Measurements from ENCODE around the gene SS18L1.

Gene SS18L1

DNA sequence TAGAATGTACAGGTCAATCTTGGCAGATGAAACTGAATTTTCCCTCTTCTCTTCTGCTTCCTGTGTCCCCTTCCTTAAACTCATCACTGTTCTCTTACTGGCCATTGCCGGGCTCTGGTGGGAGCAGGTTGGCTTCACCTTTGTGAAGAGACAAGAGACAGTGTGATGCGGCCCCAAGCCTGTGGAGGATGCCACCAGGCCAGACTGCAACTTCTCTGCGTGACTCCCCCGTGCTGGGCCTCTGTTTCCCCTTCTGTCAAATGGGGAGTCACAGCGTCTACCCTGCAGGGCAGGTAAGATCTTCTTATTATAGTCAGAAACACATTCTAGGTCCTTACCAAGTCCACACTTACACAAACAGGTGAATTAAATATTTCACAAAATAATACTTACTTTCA is 23.2 kb upstream of the SS18L1 start:
- DNase-seq, result no peak

DNA sequence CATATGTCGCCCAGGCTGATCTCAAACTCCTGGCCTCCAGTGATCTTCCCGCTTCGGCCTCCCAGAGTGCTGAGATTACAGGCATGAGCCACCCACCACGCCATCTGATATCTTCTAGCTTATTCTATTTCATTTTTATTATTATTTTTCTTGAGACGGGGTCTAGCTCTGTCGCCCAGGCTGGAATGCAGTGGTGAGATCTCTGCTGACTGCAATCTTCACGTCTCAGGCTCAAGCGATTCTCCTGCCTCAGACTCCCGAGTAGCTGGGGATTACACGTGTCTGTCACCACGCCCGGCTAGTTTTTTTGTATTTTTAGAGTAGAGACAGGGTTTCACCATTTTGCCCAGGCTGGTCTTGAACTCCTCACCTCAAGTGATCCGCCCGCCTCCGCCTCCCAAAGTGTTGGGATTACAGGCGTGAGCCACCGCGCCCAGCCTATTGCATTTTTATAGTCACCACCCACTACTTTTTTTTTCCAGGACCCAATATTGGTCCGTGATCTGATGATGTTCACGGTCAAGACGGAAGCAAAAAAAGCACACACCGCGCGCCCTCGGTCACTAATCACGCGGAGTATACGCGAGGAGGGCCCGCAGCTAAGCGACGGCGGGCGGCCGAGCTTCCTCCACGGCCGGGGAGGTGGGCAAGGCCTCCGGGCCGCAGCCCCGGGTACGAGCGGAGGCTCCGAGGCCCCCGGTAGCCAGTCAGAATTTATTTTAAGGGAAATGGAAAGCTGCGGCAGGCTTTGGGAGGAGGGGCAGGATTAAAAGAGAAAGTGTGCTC is 22.4 kb upstream of the SS18L1 start:
- DNase-seq, result peak; percentile 80

DNA sequence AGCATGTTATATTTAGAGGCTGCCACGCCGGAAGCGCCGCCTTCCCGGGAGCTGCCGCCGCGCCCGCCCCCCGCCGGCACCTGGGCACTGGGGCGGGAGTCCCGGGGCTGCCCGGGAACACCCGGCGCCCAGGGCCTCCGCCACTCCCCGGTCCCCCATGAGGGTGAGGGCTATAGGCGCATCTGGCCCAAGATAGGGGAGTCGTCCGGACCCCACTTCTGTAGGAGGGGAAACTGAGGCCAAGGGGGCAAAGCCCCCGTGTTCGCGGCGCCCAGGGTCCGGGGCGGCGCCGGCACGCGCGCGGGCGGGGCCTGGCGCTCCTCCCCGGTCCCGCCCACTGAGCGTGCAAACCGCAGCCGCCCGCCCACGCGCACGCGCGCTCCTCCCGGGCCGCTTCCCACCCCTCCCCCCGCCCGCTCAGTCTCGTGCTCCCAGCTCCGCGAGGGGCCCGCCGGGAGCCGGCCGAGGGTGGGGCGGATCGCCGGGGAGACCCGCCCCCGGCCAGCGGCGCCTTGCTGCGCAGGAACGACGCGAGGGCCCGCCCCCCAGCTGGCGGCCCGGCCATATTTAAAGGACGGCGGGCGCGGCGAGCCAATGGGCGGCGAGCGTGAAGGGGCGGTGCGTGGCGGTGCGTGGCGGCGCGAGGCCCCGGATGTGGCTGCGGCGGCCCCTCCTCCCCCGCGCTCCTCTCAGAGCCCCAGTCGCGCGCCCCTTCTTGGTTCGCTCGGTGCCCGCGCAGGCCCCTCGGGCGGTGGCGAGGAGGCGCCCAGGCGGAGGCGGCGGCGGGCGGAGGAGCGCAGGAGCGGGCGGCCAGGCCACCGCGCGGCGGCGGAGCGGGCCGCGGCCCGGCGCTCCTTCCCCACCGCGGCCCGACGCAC is 21.6 kb upstream of the SS18L1 start, which contains the start of gene LSM14B:
Gene LSM14B, plus strand, starts transcription at position 700 of the 878 bp plus-strand sequence. CDS start 192 bp downstream, outside the sequence.
- peak; percentile 98 for DNase-seq

DNA sequence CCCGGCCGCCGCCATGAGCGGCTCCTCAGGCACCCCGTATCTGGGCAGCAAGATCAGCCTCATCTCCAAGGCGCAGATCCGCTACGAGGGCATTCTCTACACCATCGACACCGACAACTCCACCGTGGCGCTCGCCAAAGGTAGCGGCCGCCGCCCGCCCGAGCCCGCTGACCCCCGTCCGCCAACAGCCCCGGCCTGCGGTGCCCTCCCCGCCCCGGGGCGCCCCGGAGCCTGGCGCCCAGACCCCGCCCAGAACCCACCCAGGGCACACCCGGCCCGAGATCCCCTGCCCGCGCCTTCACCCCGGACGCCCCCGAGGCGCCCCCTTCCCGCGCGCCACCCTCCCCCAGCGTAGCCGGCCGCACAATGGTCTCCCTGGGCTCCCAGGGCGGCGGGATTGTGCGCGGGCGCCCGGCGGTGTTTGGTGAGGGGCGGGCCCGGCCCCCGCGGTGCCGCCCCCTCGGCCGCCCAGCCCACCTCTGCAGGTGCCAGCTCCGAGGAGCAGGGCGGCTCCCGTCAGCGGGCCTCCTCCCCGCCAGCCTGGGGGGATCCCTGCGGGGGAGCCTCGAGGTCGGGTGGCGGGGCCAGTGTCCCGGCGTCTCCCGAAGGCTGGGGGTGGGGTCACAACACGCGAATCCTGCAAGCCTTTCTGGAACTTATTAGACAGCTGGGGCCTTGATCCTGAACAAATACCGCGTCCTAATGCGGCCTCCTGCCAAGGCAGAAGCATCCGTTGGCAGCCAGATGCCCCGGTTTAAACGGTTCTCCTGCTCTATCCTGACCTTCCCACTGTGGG is 20.7 kb upstream of the SS18L1 start:
- no peak for DNase-seq

DNA sequence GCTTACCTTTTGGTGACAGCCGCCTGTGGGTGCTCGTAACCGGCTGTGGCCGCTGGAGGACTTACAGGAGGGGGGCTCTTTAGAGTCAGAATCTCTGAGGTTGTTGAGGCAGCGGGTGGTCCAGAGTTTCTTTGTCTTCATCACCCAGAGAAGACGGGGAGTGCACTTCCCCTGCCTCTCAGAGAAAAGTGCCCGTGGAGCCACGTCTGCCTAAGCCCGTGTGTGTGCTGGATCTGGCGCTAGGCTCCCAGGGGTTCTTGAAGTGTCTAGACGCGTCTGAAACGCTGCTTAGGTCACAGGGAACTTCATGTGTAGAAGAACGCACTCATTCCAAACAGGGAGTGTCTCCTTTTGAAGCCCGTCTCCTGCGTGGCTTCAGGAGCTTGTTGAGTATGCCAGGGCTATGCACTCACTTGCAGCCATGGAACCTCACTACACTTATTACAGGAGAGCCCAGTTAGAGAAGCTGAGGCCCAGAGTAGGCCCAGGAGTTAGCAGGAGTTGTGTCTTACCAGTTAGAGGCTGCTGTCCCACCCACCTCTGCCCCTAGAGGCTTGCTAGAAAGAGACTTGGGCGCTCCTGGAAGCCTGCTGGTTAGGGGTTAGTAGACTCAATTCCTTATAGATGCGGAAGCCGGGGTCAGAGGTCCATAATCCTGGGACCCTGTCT is 20.0 kb upstream of the SS18L1 start:
- DNase-seq, result peak; percentile 7

DNA sequence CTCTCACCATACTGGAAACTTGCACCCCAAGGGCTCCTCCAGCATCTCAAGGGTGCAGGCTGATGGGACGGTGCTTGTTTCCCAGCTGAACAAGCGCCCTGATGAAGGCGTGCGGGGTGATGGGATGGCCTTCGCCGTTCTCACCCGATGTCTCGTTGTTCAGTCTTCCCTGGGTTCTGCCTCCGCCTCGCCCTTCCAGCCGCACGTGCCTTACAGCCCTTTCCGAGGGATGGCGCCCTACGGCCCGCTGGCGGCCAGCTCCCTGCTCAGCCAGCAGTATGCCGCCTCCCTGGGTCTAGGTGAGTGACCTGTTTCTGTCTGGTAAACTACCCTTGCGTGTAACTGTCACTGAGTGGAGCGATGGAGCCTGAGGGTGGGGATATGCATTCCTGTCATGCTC is 17.4 kb upstream of the SS18L1 start:
- no peak for DNase-seq

DNA sequence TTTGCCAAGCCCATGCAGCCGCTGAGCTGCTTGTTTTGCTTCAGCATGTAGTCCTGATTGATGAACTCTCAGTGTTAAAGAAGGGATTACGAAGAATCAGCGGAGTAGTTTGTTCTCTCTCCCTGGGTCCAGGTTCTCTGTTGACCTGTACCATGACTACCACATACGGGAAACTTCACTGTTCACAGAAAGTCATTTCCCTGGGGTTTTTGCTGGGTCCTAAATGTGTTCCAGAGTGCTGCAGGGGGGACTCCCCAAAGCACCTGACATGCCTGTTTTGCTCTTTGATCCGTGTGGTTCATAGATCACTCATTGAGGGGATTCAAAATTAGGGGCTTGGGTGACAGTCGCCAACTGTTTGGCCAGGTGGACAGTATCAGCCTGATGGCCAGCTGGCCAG is 15.8 kb upstream of the SS18L1 start:
- no peak for DNase-seq

DNA sequence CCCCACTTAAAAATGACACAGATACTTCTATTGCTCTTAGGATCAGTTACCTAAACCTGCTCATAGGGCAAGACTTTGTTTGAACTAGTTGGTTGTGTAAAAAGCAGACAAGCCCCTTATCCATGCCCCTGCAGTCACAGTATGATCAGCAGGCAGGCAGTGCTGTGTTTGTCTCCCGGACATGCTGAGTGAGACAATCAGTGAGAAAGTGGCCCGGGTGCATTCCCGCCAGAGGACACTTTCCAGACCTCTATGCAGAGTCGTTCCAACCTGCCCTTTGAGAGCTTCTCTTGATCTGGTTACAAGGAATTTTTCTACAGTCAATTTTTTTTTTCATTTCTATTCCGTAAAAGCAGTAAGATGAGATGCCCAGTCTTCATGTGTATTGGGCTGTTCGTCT is 15.1 kb upstream of the SS18L1 start:
- no peak for DNase-seq

DNA sequence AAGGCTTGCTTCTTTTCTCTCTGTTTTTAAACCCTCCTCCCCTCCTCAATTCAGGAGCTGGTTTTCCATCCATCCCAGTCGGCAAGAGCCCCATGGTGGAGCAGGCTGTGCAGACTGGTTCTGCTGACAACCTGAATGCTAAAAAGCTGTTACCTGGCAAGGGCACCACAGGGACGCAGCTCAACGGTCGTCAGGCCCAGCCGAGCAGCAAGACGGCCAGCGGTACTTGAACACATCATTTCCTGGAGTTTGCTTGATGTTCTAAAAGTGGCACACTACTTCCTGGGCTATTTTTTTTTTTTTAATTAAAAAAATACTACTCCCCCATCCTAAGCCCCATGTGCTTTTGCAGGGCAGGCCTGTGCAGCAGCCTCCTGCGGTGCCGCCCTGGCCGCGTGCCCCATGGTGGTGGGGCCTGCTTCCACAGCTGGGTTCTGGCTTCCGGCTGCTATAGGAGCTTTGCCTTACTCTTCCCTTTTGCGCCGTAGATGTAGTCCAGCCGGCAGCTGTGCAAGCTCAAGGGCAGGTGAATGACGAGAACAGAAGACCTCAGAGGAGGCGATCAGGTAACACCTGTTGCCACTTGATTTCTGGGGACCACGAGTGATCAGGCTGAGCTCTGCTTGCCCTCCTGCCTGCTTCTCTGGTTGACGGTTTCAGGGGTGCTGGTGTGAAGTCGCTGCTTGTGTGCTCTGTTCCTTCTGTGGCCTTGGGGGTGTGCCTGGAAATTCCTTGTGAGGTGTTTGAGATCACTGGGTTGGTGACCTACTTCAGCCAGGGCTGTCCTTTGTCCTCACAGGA is 13.6 kb upstream of the SS18L1 start:
- no peak for DNase-seq

DNA sequence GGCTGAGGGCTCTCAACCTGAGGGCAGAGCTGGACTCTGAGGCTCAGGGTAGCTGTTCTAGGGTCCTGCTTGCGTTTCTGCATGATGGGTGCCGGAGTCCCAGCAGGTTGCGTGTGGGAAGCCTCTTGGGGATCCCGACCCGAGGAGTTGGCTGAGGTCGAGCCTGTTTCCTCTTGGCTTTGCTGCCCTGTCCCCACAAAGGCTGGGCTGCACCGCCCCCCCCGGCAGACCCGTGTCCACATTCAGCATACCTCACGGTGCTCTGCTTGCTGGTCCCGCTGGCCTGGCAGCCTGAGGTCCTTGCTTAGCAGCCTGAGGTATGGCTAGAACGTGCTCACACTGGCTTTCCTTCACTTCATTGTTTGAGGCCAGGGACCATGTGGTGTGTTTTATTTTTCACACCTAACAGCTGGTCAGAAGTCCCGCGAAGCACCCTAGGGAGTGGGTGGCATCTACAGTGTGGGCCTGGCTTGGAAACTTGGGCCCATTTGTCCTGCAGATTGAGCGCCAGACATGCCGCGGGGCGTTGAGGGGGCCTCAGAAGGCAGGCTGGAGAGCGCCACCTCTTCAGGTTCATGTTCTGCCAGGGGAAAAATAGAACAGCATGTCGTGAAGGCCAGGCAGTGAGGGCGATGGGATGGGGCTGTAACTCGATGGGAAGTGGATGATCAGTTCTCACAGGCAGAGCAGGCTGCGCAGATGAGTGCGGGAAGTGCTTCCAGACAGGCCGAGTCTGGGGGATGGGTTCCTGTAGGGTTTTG is 11.8 kb upstream of the SS18L1 start:
- no peak for DNase-seq

DNA sequence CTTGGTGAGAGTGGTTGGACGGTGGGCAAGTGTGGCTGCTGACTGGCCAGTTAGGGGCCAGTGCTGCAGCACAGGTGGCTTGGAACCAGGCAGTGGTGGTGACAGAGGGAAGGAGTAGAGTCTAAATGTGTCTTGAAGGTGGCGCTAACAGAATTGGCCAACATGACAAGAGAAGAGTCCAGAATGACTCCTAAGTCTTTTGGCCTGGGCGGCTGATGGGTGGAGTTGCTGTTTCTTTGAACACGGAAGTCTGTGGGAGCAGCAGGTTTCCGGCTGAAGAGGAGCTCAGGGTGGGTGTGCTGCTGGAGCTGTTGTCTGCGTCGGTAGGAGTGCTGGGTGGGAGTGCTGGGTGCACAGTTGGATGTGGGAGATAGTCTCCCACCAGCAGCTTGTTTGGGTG is 11.1 kb upstream of the SS18L1 start:
- peak; percentile 62 for DNase-seq

DNA sequence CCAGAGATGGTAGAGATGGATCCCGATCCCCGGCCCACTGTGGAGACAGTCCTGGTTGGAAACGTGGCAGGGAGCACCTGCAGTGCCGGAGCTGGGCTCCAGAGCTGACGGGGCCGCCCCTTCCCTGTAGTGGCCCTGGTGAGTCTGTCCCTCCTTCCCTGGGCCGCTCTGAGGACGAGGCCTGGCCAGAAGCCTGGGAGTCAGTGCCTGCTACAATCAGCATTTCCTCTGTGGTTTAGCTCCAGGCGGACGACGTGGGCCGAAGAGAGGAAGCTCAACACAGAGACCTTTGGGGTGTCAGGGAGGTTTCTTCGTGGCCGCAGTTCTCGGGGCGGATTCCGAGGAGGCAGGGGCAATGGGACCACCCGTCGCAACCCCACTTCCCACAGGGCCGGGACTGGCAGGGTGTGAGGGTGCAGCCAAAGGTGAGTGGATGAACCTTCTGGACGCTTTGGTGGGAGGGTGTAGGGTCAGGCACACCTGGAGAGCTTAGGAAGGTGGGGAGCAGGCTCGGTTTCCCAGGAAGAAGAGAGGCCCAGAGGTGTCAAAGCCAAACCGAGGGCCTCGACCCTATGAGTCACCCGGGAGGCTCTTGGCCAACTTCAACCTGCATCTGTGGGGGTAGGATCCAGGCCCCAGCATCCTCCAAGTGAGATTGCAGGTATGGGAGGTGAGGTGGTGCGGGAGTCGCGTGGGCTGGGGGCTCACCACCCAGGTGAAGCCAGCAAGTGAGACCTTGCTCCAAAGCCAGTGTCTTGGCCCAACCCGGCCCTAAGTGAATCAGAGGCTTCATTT is 10.3 kb upstream of the SS18L1 start:
- peak; percentile 73 for DNase-seq

DNA sequence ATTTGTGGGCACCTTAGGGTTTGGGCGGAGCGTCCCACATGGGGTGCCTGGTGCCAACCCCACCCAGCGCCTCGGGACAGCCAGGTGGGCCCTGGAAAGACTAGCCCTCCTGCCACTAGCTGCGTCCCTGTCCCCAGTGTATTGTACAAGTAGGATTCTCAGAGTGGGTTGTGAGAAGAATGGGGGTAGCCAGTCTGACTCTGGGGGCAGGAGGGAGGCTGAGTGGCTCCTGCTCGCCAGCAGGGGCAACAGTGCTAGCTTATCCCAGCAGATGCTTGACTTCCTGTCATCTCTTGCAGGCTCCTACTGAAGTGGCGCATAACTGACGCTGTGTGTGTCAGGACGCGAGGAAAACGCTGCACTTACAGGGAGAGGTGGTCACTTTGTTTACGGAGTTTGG is 9.7 kb upstream of the SS18L1 start:
- no peak for DNase-seq

DNA sequence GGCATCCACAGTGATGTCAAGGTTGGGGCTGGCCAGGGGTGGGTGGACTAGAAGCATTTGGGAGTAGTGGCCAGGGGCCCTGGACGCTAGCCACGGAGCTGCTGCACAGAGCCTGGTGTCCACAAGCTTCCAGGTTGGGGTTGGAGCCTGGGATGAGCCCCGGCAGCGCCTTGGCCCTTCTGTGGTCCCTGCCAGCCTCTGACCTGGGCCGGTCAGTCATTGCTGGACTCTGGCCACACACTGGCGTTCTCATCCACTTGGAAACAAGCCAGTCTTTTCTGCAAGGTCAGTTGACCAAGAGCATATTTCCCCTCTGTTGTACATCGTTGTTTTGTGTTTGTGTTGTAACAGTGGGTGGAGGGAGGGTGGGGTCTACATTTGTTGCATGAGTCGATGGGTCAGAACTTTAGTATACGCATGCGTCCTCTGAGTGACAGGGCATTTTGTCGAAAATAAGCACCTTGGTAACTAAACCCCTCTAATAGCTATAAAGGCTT is 8.8 kb upstream of the SS18L1 start:
- DNase-seq, result peak; percentile 51

DNA sequence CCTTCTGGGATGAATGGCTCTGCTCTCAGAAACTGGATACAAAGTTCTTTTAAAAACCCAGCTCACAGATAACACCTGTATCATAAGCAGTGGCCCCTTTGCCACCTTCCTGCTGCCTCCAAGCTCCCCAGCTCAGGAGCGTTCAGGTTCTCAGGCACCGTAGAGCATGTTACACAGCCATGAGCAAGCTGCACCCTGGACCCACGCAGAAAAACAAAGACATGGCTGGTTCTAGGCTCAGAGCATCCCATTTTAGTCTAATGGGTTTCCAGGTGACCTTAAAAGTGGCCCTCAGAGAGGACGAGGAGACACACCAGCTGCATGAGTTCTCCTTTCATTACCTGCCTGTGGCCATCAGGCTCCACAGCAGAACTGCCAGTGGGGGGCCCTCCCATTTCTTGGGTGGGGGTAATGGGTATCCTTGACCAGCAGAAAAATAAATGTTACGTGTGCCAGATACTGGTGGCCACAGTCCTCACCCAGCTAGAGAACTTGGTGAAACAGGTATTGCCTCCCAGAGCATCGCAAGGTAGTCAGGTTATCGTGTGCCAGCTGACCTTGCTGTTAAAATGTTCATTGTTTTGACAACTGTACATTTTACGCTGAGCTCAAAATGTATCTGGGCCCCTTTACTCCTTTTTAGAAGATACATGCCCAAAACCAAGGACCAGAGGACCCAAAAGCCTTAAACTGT is 7.8 kb upstream of the SS18L1 start:
- no peak for DNase-seq

DNA sequence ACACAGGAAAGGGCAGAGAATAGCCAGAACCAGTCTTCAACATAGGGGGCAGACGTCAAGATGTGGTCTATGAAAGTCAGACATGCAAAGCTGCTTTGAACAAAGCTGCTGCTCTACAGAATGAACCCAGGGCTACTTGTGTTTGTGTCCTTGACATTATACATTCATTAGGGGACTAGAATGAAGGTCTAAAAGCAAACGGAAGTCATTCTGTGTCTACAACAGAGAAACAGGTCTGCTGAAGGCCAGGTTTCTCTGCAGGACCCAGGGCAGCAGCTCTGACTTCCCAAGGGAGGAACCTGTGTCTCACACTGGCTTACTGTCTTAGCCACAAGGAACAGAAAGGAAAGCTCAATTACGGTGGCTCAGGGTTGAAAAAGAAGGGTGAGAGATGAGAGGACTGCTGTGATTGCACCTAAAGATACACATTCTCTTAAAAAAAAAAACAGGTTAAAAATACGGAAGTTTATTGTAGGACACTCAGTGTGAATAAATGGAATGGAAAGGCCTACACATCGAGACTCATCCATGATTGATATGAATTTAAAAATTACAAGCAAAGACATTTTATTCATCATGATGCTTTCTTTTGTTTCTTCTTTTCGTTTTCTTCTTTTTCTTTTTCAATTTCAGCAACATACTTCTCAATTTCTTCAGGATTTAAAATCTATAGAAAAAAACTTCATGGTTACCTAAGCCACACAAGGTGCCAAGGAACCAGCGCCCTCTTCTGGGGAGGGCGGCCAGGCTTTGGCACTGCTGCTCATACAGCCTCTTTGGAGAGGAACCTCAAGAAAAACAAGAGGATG is 7.1 kb upstream of the SS18L1 start:
- DNase-seq, result peak; percentile 70

DNA sequence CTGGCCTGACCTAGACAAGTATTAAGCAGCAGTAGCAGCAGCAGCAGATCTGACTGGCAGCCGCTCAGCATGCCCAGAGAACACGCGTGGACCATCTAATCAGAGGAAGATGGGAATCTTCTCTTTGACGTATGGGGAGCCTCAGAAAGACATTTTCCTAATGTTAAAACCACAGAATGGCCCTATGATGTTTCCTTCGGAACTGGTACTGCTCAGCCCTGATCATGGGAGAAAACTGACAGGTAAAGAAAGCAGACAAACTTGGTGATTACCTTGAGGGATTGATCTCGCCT is 6.5 kb upstream of the SS18L1 start:
- no peak for DNase-seq

DNA sequence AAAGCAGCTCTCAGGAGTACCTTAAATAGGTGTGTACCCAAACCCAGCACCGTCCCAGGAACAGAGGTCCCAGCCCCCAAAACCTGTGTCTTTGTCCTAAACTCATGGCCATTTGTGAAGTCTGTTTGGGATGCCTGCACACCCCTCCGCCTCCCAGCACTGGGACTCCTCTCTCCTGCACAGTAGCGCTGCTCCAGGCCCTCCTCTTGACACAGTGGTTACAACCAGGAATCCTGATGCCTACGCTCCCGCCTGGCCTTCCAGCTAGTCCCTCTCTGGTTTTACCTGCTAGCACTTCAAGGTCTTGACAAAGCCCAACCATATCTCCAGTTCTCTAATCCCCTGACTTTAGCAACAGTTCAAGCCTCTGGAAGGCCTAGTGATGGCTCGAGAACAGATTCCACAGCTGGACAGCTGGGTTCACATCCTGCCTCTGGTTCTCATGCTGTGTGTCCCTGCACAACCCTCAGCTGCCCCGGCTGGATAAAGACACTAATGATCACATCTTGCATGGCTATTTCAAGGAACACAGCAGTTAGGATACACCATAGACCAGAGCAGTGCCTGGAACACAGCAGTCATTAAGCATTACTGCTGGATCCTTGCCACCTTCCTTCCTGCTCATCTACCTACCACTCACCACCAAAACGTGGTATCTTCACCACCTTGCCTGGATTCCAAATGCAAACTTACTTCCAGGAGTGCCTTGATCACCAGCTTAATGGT is 5.9 kb upstream of the SS18L1 start:
- DNase-seq, result no peak

Measured in inflammatory macrophage treated with lipopolysaccharide for 4 hours (primary cell).